H9 (cell line): Measurements from ENCODE around the gene TIRAP. TPM values are rescaled to one million over a fixed set of nuclear protein-coding genes. Genes with fewer than 3 reads are reported as not detected.

Source experiments
- DNase-seq: peaks from one replicate; pipeline ENCODE4 v3.0.0-alpha.2; 2017
- H2AFZ ChIP-seq: one replicate; pipeline ENCODE4 v1.6.1; 2013; ENCODE audit warnings: mild to moderate bottlenecking, low read length, control low read depth, moderate library complexity
- H2AK5ac ChIP-seq: 2 replicates; pipeline ENCODE4 v1.6.1; 2013; ENCODE audit warnings: low read length, control low read depth, mixed read lengths; ENCODE audit not compliant: insufficient read length
- H2BK120ac ChIP-seq: one replicate; pipeline ENCODE4 v1.6.1; 2013; ENCODE audit warnings: low read depth, mild to moderate bottlenecking, low read length, control low read depth, inconsistent platforms; ENCODE audit not compliant: poor library complexity, severe bottlenecking
- H2BK12ac ChIP-seq: 2 replicates; pipeline ENCODE4 v1.6.1; 2013; ENCODE audit warnings: low read length, control low read depth, mixed read lengths, low read depth; ENCODE audit not compliant: insufficient read length
- H2BK15ac ChIP-seq: 2 replicates; pipeline ENCODE4 v1.6.1; 2013; ENCODE audit warnings: low read depth, low read length, control low read depth
- H2BK20ac ChIP-seq: one replicate; pipeline ENCODE4 v1.6.1; 2013; ENCODE audit warnings: low read depth, mild to moderate bottlenecking, low read length, control low read depth, inconsistent platforms; ENCODE audit not compliant: poor library complexity, severe bottlenecking
- H2BK5ac ChIP-seq: 2 replicates; pipeline ENCODE4 v1.6.1; 2013; ENCODE audit warnings: low read length, control low read depth, mixed read lengths; ENCODE audit not compliant: insufficient read length
- H3K14ac ChIP-seq: 2 replicates; pipeline ENCODE4 v1.6.1; 2013; ENCODE audit warnings: low read length, control low read depth; ENCODE audit not compliant: insufficient read depth
- H3K18ac ChIP-seq: 2 replicates; pipeline ENCODE4 v1.6.1; 2013; ENCODE audit warnings: low read depth, mild to moderate bottlenecking, mixed read lengths, low read length, control low read depth; ENCODE audit not compliant: insufficient read length
- H3K23ac ChIP-seq: 2 replicates; pipeline ENCODE4 v1.6.1; 2013; ENCODE audit warnings: low read length, control low read depth, mixed read lengths, low read depth; ENCODE audit not compliant: insufficient read length
- H3K23me2 ChIP-seq: 2 replicates; pipeline ENCODE4 v1.6.1; 2013; ENCODE audit warnings: low read depth, mild to moderate bottlenecking, mixed read lengths, low read length, control low read depth; ENCODE audit not compliant: insufficient read length, poor library complexity, severe bottlenecking
- H3K27ac ChIP-seq: 2 replicates; pipeline ENCODE4 v1.5.1; 2013; ENCODE audit warnings: low read length, control low read depth, mixed read lengths, low read depth; ENCODE audit not compliant: insufficient read length
- H3K27me3 ChIP-seq: 2 replicates; pipeline ENCODE4 v1.6.1; 2013; ENCODE audit warnings: low read length, control low read depth, inconsistent platforms; ENCODE audit not compliant: insufficient read depth
- H3K4ac ChIP-seq: 2 replicates; pipeline ENCODE4 v1.6.1; 2013; ENCODE audit warnings: low read depth, mild to moderate bottlenecking, control low read depth, inconsistent platforms, low read length, moderate library complexity
- H3K4me1 ChIP-seq: 2 replicates; pipeline ENCODE4 v1.6.1; 2013; ENCODE audit warnings: low read length, control low read depth, inconsistent platforms; ENCODE audit not compliant: insufficient read depth
- H3K4me2 ChIP-seq: 2 replicates; pipeline ENCODE4 v1.6.1; 2013; ENCODE audit warnings: low read length, control low read depth, mixed read lengths; ENCODE audit not compliant: insufficient read length, insufficient read depth
- H3K56ac ChIP-seq: 2 replicates; pipeline ENCODE4 v1.6.1; 2013; ENCODE audit warnings: low read depth, mild to moderate bottlenecking, mixed read lengths, low read length, control low read depth; ENCODE audit not compliant: insufficient read length
- H3K79me1 ChIP-seq: 2 replicates; pipeline ENCODE4 v1.6.1; 2013; ENCODE audit warnings: low read depth, mild to moderate bottlenecking, moderate library complexity, low read length, control low read depth, inconsistent platforms; ENCODE audit not compliant: insufficient read depth, poor library complexity, severe bottlenecking
- H3K79me2 ChIP-seq: 2 replicates; pipeline ENCODE4 v1.6.1; 2013; ENCODE audit warnings: low read length, control low read depth, inconsistent platforms; ENCODE audit not compliant: insufficient read depth
- H3K9ac ChIP-seq: 2 replicates; pipeline ENCODE4 v1.6.1; 2013; ENCODE audit warnings: low read length, control low read depth, mixed read lengths; ENCODE audit not compliant: insufficient read length; ENCODE audit errors: extremely low read depth
- H3K9me3 ChIP-seq: one replicate; pipeline ENCODE4 v1.6.1; 2013; ENCODE audit warnings: low read depth, low read length, inconsistent platforms; ENCODE audit not compliant: control insufficient read depth
- H3T11ph ChIP-seq: one replicate; pipeline ENCODE4 v1.6.1; 2013; ENCODE audit warnings: mild to moderate bottlenecking, low read length, control low read depth, inconsistent platforms
- H4K20me1 ChIP-seq: one replicate; pipeline ENCODE4 v1.6.1; 2013; ENCODE audit not compliant: control insufficient read depth, insufficient read length, insufficient read depth
- H4K5ac ChIP-seq: 2 replicates; pipeline ENCODE4 v1.6.1; 2013; ENCODE audit warnings: low read depth, mild to moderate bottlenecking, mixed read lengths, low read length, control low read depth; ENCODE audit not compliant: insufficient read length
- H4K8ac ChIP-seq: replicated peaks from 2 replicates; pipeline ENCODE4 v1.6.1; 2013; ENCODE audit warnings: low read length, control low read depth, mixed read lengths, low read depth; ENCODE audit not compliant: insufficient read length
- H4K91ac ChIP-seq: 2 replicates; pipeline ENCODE4 v1.6.1; 2013; ENCODE audit warnings: low read depth, mild to moderate bottlenecking, moderate library complexity, mixed read lengths, low read length, control low read depth; ENCODE audit not compliant: insufficient read length
- H3K27ac Mint-ChIP-seq, 3 experiments: 2 replicates in 2 of 3; 3 replicates in 1 of 3; pipeline ENCODE4 v1.8.0; 2020 to 2021; ENCODE audit warnings: mixed read lengths in 3 of 3, mild to moderate bottlenecking in 1 of 3, moderate library complexity in 1 of 3
- H3K27me3 Mint-ChIP-seq: 2 replicates; pipeline ENCODE4 v1.8.0; 2021; ENCODE audit warnings: low read depth, mild to moderate bottlenecking, moderate library complexity, mixed read lengths
- H3K36me3 Mint-ChIP-seq, 3 experiments: 2 replicates in 2 of 3; 3 replicates in 1 of 3; pipeline ENCODE4 v1.8.0; 2020 to 2021; ENCODE audit warnings: low read depth in 3 of 3, mixed read lengths in 3 of 3; ENCODE audit not compliant: insufficient read depth in 1 of 3
- H3K4me1 Mint-ChIP-seq, 2 experiments: 2 replicates each; pipeline ENCODE4 v1.8.0; 2020; ENCODE audit warnings: mixed read lengths in 2 of 2
- H3K4me3 Mint-ChIP-seq, 2 experiments: 2 replicates in 1 of 2; 3 replicates in 1 of 2; pipeline ENCODE4 v1.8.0; 2020 to 2021; ENCODE audit warnings: mild to moderate bottlenecking in 2 of 2, mixed read lengths in 2 of 2, moderate library complexity in 1 of 2
- H3K9me3 Mint-ChIP-seq, 2 experiments: 2 replicates in 1 of 2; 3 replicates in 1 of 2; pipeline ENCODE4 v1.8.0; 2020; ENCODE audit warnings: mild to moderate bottlenecking in 2 of 2, mixed read lengths in 2 of 2, moderate library complexity in 1 of 2
- CTCF ChIP-seq: fragments of 200-600 bp; sonication (generic); conservative IDR thresholded peaks from 3 replicates; pipeline ENCODE4 v1.8.0; 2021; ENCODE audit warnings: antibody characterized with exemption, mild to moderate bottlenecking
- WGBS: extraction: QIAGEN DNeasy Blood & Tissue Kit; methylation state at CpG from one replicate; pipeline ENCODE4 v1.1.7; 2013; ENCODE audit warnings: missing lambda C conversion rate, low lambda C conversion rate, mixed read lengths; ENCODE audit not compliant: insufficient read length; ENCODE audit errors: extremely low coverage; 5-methylcytosine and 5-hydroxymethylcytosine counted together
- long read RNA-seq: library from polyadenylated mRNA; unstranded; transcript quantifications from one replicate; pipeline ENCODE4 v2.0.0, GENCODE V29; 2020
- total RNA-seq: library from RNA; stranded (reverse); gene quantifications from 2 replicates; pipeline ENCODE4 v1.2.1, GENCODE V29; 2021

The TIRAP gene
- 7.0 and 7.3 TPM in 2 replicates for total RNA-seq
- long read RNA-seq, transcript TIRAP-202 (5 exons, 2,195 nt) = major isoform, 5 of 19 reads
- long read RNA-seq, partial matches to known transcripts = 5 of 19 reads
- long read RNA-seq, other reads (novel, unspliced or antisense) = 8 of 19 reads

DNA sequence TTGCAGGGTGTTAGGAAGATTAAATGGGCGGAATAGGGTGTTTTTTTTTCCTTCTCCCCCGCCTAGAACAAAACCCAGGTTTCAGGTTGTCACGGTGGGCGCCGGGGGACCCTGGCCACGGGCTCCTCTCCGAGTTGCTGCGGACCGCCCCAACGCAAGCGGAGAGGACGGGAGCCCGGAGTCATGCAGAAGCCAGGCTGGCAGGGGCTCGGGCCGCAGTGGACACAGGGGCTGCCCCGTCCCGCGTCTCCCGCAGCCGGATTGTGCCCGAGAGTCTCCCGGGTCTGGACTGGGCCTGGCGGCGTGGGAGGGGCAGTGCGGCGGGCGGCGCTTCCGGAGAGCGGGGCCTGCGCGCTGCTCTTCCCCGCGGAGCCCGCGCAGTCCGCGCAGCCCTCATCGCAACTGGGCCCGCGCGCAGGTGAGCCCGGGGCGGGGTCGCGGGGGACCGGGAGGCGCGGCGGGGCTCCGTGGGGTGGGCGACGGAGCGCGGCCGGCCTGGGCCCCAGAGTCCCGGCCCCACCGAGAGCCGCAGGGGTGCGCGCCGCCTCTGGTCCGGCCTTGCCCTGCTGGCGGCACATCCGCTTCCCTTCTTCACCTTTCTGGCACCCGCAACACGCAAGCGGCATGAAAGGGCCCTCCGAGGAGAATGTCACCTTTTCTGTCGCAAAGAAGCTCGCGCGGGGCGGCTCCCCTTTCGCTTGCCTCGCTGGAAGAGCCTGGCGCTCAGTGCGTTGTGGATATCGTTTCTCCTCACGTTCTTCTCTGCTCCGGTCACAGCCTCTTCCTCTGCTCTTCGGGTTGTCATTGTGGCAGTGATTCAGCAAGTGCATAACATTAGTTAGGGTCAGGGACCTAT is at the start of gene TIRAP:
Gene TIRAP, plus strand, starts transcription at position 358 of the 856 bp plus-strand sequence. CDS start 7,802 bp downstream, outside the sequence.
- no peak within 1 kb of the TSS for H2BK20ac ChIP-seq
- peak within 1 kb of the TSS in 1 of 3 experiments; percentile 22; a peak in 2 of 7 replicates for H3K27ac Mint-ChIP-seq
- H4K20me1 ChIP-seq = no peaks in the 10 kb centered on the region
- H3K9me3 ChIP-seq = no peaks in the 10 kb centered on the region
- peaks cover 13% of the 10 kb centered on the region for H3K23me2 ChIP-seq
- H3K4me1 Mint-ChIP-seq = peaks cover 14 to 16% of the 10 kb centered on the region in 2 experiments
- no peak within 1 kb of the TSS for H2BK15ac ChIP-seq
- no peak within 1 kb of the TSS for H3K27ac ChIP-seq
- H3K18ac ChIP-seq = peak within 1 kb of the TSS; percentile 10
- peak within 1 kb of the TSS; percentile 77 to 89 for H3K4me3 Mint-ChIP-seq
- TF ChIP-seq CTCF = peak; percentile 45; the same call in 2 of the 3 replicates
- H4K91ac ChIP-seq = no peak within 1 kb of the TSS
- no peak within 1 kb of the TSS for H2AK5ac ChIP-seq
- H4K5ac ChIP-seq = peak within 1 kb of the TSS; percentile 61
- H4K8ac ChIP-seq = no peak within 1 kb of the TSS
- H3K9me3 Mint-ChIP-seq = no peaks in the 10 kb centered on the region; a peak in 1 of 5 replicates
- no peaks in the 10 kb centered on the region for H3K79me2 ChIP-seq
- H3T11ph ChIP-seq = no peak within 1 kb of the TSS
- peaks cover 2 to 9% (median 2%) of the 10 kb centered on the region in 3 experiments; a peak in 5 of 7 replicates for H3K36me3 Mint-ChIP-seq
- H3K23ac ChIP-seq = no peak within 1 kb of the TSS
- peaks cover 14% of the 10 kb centered on the region for H3K27me3 Mint-ChIP-seq
- no peak within 1 kb of the TSS for H2BK5ac ChIP-seq
- H2BK12ac ChIP-seq = no peak within 1 kb of the TSS
- H3K79me1 ChIP-seq = no peaks in the 10 kb centered on the region
- no peak within 1 kb of the TSS for H2BK120ac ChIP-seq
- H3K14ac ChIP-seq = peak within 1 kb of the TSS; percentile 81; the same call in 1 of the 2 replicates
- peaks cover 2% of the 10 kb centered on the region; the same call in 1 of the 2 replicates for H3K27me3 ChIP-seq
- H3K4ac ChIP-seq = no peak within 1 kb of the TSS
- no peak within 1 kb of the TSS for H3K56ac ChIP-seq
- H3K4me1 ChIP-seq = peaks cover 4% of the 10 kb centered on the region; the same call in 1 of the 2 replicates
- DNase-seq = peak; percentile 60
- H3K4me2 ChIP-seq = peak within 1 kb of the TSS; percentile 98
- H3K9ac ChIP-seq = peak within 1 kb of the TSS; percentile 62
- H2AFZ ChIP-seq = no peak within 1 kb of the TSS
- WGBS = no CpG with 5 or more reads among the region's 82 CpGs
